ENCODE results near the gene DEFB124. TPM values are rescaled to one million over a fixed set of nuclear protein-coding genes. Genes with fewer than 3 reads are reported as not detected.

DEFB124 gene
- total and polyA plus RNA-seq, 2 experiments from 2014 or later, result not detected

DNA sequence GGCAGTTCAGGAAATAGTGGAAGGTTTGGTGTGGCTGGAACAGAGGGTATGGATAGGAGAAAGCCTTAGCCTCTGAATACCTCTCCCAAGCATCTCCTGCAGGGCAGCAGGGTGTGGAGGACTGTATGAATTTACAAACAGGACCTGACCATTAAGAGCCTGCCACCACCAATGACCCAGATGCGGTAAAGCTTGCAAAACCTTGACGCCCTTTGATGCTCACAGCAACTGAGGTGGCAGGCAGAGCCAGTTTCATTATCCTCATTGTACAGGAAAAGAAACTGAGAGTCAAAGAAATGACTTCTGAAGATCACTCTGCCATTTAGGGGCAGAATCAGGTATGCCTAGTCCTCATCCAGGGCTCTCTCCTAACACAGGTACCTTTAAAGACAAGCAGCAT is 41.7 kb upstream of the DEFB124 start:
- peaks cover 11% of the 10 kb centered on the region for H3K4me1 ChIP-seq (ENCODE audit: low read depth)
- TF ChIP-seq, protein P1, sequence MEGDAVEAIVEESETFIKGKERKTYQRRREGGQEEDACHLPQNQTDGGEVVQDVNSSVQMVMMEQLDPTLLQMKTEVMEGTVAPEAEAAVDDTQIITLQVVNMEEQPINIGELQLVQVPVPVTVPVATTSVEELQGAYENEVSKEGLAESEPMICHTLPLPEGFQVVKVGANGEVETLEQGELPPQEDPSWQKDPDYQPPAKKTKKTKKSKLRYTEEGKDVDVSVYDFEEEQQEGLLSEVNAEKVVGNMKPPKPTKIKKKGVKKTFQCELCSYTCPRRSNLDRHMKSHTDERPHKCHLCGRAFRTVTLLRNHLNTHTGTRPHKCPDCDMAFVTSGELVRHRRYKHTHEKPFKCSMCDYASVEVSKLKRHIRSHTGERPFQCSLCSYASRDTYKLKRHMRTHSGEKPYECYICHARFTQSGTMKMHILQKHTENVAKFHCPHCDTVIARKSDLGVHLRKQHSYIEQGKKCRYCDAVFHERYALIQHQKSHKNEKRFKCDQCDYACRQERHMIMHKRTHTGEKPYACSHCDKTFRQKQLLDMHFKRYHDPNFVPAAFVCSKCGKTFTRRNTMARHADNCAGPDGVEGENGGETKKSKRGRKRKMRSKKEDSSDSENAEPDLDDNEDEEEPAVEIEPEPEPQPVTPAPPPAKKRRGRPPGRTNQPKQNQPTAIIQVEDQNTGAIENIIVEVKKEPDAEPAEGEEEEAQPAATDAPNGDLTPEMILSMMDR (IDR thresholded peaks at IDR 0.05; ENCODE audit: low read depth, low read length), result no peak
- H3K36me3 ChIP-seq, result no peaks in the 10 kb centered on the region
- DNase-seq (ENCODE audit: low read depth in 1 of 2, low spot score in 1 of 2), result no peak
- no peaks in the 10 kb centered on the region for H3K27me3 ChIP-seq
- H3K9me3 ChIP-seq (ENCODE audit: low read depth), result no peaks in the 10 kb centered on the region
- no peak overlapping the region for H3K27ac ChIP-seq
- no peak overlapping the region for H3K4me3 ChIP-seq

- Histone ChIP-seq H3K4me1 (ENCODE audit: low read depth) (peaks cover 11% of the 10 kb centered on the region), H3K36me3 (no peaks in the 10 kb centered on the region), H3K9me3 (ENCODE audit: low read depth) (no peaks in the 10 kb centered on the region), H3K4me3 (no peak overlapping the region), H3K27ac (no peak overlapping the region), H3K27me3 (no peaks in the 10 kb centered on the region)
- no peak for DNase-seq (ENCODE audit: low read depth in 1 of 2, low spot score in 1 of 2)
- TF ChIP-seq, protein P1 (IDR thresholded peaks at IDR 0.05; ENCODE audit: low read depth, low read length), result no peak
Observed at GRCh38 chr20:31516166-31516565, 41.2 kb upstream of the DEFB124 start.

- peaks cover 11% of the 10 kb centered on the region for H3K4me1 ChIP-seq (ENCODE audit: low read depth)
- no peak for DNase-seq (ENCODE audit: low read depth in 1 of 2, low spot score in 1 of 2)
- peak overlapping the region; percentile 78 for H3K4me3 ChIP-seq
- TF ChIP-seq, protein P1 (IDR thresholded peaks at IDR 0.05; ENCODE audit: low read depth, low read length), result no peak
- no peak overlapping the region for H3K27ac ChIP-seq
- H3K36me3 ChIP-seq, result no peaks in the 10 kb centered on the region
- H3K27me3 ChIP-seq, result no peaks in the 10 kb centered on the region
- H3K9me3 ChIP-seq (ENCODE audit: low read depth), result no peaks in the 10 kb centered on the region
Observed at GRCh38 chr20:31515775-31516107, 40.8 kb upstream of the DEFB124 start.

DNA sequence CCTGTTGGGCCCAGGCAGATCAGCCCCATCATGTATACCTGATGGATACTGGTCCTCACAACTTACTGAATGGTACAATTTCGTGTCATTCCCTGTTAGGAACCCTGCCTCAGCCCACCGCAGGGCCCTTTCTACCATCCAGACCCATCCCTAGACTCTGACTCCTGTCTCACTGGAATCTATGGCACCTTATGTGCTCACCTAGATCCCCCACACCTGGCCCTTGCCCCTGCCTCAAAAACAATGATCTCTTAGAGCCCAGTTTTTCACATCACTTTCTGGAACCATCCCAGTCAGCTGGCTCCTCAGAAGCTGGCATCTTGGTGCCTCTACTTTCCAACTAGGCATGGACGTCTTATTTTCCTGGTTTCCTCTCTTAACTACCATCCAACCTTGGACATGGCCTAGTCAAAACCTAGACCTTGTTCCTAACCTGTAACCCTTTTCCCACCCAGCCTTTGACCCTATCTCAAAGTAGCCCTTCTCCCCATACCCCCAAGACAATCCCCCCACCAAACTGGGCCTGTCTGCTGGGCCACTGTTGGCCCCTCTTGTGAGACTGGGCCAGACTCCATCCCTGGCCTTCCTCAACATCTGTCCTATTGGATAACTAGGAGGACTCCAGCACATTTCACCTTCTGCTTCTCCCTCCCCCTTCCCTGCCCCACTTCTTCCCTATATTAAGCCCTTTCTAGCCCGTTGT is 40.3 kb upstream of the DEFB124 start:
- Histone ChIP-seq H3K27me3 (no peaks in the 10 kb centered on the region), H3K36me3 (no peaks in the 10 kb centered on the region), H3K27ac (no peak overlapping the region), H3K9me3 (ENCODE audit: low read depth) (no peaks in the 10 kb centered on the region), H3K4me1 (ENCODE audit: low read depth) (peaks cover 11% of the 10 kb centered on the region), H3K4me3 (peak overlapping the region; percentile 78)
- DNase-seq (ENCODE audit: low read depth in 1 of 2, low spot score in 1 of 2), result no peak
- TF ChIP-seq, protein P1 (IDR thresholded peaks at IDR 0.05; ENCODE audit: low read depth, low read length), result no peak

GRCh38 chr20:31514154-31515071 is 39.5 kb upstream of the DEFB124 start, which contains the start of gene HM13:
TSS of gene HM13 (plus strand) at chr20:31514442. CDS start at chr20:31514552, 110 bp downstream.
- no peaks in the 10 kb centered on the region for H3K36me3 ChIP-seq
- H3K9me3 ChIP-seq (ENCODE audit: low read depth), result no peaks in the 10 kb centered on the region
- peaks cover 11% of the 10 kb centered on the region for H3K4me1 ChIP-seq (ENCODE audit: low read depth)
- no peaks in the 10 kb centered on the region for H3K27me3 ChIP-seq
- DNase-seq (ENCODE audit: low read depth in 1 of 2, low spot score in 1 of 2), result peak; percentile 96 to 97
- TF ChIP-seq, protein P1 (IDR thresholded peaks at IDR 0.05; ENCODE audit: low read depth, low read length), result peak; percentile 90
- peak within 1 kb of the TSS; percentile 78 for H3K27ac ChIP-seq
- peak within 1 kb of the TSS; percentile 78 for H3K4me3 ChIP-seq
